Measurements from ENCODE around the gene OR6X1. TPM values are rescaled to one million over a fixed set of nuclear protein-coding genes. Genes with fewer than 3 reads are reported as not detected.

The OR6X1 gene
- total RNA-seq: not detected in 2 replicates

GRCh38 chr11:123754101-123754568 is at the start of gene OR6X1:
Gene OR6X1 (minus strand): TSS chr11:123754518. CDS start chr11:123754518, 0 bp downstream.

GRCh38 chr11:123741159-123742030 is 12.9 kb downstream of the OR6X1 start, which contains the start of gene ZNF202:
Gene ZNF202 (minus strand): TSS chr11:123741660. CDS start chr11:123730888, 10,772 bp downstream.

Other genes with a start within 250 kb of the OR6X1 start
- gene SCN3B, start 99.9 kb downstream of the OR6X1 start, total RNA-seq: 0.18 and 0.19 TPM in 2 replicates
- gene ZNF202, start 12.9 kb downstream of the OR6X1 start, total RNA-seq: 9.0 and 10.4 TPM in 2 replicates
- 0.09 TPM in 1 of 2 replicates, not detected in the other for gene OR6M1, start 51.8 kb upstream of the OR6X1 start, total RNA-seq
- gene TMEM225, start 131.2 kb upstream of the OR6X1 start, total RNA-seq: not detected in 2 replicates
- under 0.01 TPM in 1 of 2 replicates, not detected in the other for gene OR8D4, start 147.6 kb upstream of the OR6X1 start, total RNA-seq
- not detected in 2 replicates for gene OR4D5, start 185.1 kb upstream of the OR6X1 start, total RNA-seq
- not detected in 2 replicates for gene OR6T1, start 189.3 kb upstream of the OR6X1 start, total RNA-seq
- not detected in 2 replicates for gene OR10S1, start 223.3 kb upstream of the OR6X1 start, total RNA-seq
- gene OR10G6, start 240.6 kb upstream of the OR6X1 start, total RNA-seq: not detected in 2 replicates

Measured in endothelial cell of coronary artery (primary cell).